Fibroblast of mammary gland (primary cell): ENCODE results near the gene NATD1.

Source experiments
- DNase-seq: peaks from one replicate; pipeline ENCODE4 v3.0.0-alpha.2; 2010; ENCODE audit warnings: low read depth
- H3K4me3 ChIP-seq: 2 replicates; pipeline ENCODE4 v1.5.1; 2011; ENCODE audit warnings: low read depth, mild to moderate bottlenecking, low read length, moderate library complexity; ENCODE audit not compliant: control insufficient read depth
- TF ChIP-seq, protein P1 (sequence below): conservative IDR thresholded peaks from 2 replicates; pipeline ENCODE4 v1.5.1; 2011; ENCODE audit warnings: low read depth, low read length, inconsistent platforms; ENCODE audit not compliant: control insufficient read depth, insufficient read depth

The NATD1 gene

DNA sequence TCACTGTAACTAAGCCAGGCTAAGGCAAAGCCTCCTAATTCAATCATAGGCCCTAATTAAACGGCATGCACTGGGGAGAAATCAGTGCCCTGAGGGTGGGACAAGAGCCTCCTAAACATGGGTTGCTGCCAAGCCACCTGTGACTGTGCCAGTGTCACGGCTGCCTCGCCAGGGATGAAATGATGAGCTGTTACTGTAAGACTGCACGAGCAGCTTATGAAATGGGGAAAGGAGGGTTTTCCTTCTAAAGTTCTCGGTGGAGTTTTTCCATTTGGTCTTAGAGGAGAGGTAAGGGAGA is 52.0 kb downstream of the NATD1 start:
- TF ChIP-seq, protein P1, sequence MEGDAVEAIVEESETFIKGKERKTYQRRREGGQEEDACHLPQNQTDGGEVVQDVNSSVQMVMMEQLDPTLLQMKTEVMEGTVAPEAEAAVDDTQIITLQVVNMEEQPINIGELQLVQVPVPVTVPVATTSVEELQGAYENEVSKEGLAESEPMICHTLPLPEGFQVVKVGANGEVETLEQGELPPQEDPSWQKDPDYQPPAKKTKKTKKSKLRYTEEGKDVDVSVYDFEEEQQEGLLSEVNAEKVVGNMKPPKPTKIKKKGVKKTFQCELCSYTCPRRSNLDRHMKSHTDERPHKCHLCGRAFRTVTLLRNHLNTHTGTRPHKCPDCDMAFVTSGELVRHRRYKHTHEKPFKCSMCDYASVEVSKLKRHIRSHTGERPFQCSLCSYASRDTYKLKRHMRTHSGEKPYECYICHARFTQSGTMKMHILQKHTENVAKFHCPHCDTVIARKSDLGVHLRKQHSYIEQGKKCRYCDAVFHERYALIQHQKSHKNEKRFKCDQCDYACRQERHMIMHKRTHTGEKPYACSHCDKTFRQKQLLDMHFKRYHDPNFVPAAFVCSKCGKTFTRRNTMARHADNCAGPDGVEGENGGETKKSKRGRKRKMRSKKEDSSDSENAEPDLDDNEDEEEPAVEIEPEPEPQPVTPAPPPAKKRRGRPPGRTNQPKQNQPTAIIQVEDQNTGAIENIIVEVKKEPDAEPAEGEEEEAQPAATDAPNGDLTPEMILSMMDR: no peak
- no peak overlapping the region for H3K4me3 ChIP-seq
- DNase-seq: no peak

DNA sequence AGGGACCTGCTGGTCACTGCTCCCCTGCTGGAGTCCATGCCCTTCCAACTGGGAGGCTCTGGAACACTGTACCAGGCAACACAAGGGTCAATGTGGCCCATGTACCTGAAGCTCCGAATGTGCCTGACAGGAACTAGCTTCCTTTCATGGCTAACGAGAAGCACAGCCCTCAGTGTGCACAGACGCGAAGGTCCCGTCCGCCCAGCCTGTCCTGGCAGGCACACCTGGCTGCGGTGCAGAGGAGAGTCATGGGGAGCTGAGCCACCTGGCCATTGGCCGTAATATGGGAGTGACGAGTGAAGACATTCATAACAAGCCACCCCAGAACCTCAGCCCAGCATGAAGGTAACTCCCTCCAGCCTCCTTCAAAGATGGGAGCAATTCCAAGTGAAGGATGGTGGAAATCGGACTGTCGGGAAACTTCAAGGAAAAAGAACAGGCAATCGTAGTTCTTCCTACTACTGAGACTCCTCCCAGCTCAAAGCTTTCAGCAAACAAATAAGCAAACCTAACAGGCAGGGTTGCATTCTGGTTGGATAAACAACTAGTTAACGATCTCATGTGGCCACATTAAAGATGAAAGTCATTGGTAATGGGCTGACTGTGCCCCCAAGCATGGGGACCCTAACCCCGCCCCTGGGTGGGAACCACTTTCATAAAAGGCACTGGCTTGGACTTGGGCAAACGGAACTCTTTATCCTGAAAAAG is 52.5 kb downstream of the NATD1 start:
- TF ChIP-seq, protein P1: no peak
- DNase-seq: no peak
- no peak overlapping the region for H3K4me3 ChIP-seq

DNA sequence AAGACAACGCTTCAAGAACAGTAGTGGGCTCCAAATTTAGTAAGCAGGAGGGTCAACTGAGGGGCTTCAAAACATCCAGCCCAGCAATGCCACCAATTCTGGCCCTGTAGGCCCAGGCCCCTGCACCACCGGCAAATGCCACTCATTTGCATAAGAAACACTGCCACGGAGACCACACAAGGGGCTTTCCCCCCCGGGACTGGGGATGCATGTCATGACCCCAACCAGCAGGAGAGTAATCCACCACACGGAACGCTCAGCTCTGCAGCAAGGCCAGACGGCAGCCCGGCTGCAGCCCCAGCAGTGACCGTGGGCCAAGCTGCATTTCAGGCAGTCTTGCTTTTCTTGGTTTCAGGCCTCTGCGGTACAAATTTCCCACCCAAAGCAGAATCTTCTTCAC is 53.4 kb downstream of the NATD1 start:
- TF ChIP-seq, protein P1: no peak
- no peak overlapping the region for H3K4me3 ChIP-seq
- no peak for DNase-seq

DNA sequence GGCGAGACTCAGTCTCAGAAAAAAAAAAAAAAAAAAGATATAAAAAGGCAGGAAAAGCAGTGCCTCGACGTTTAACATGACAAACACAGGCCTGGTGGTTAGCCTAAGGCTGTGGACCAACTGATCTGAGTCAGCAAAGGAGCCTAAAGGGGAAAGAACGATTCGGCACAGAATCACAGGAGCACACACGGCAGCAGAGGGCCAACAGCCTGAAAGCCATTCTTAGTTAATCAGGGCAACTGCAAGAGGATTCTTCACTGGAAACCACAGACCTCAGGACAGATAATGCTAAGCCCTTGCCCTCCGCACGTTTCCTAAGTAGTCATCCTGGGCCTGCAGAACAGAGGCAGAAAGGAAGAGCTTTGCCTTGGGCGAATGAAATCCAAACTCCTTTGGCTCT is 53.9 kb downstream of the NATD1 start:
- DNase-seq: peak; percentile 73
- no peak overlapping the region for H3K4me3 ChIP-seq
- TF ChIP-seq, protein P1: no peak

DNA sequence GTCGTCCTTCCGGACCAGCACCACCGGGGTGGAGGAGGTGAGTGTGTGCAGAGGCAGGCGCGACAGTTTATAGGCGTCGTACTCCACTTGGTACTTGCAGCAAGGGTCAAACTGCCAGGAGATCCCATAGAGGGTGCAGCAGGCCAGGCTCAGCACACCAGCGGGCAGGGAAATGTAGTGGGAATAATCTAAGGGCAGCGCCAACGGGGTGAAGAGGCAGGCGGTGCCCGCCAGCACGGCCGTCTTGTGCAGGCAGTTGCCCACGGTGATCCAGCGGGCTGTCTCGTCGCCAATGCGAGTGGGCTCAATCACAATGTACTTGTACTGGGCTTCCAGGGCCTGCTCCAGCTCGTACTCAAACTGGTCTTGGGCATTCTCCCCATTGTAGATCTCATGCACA is 54.8 kb downstream of the NATD1 start:
- TF ChIP-seq, protein P1: no peak
- H3K4me3 ChIP-seq: no peak overlapping the region
- DNase-seq: no peak

DNA sequence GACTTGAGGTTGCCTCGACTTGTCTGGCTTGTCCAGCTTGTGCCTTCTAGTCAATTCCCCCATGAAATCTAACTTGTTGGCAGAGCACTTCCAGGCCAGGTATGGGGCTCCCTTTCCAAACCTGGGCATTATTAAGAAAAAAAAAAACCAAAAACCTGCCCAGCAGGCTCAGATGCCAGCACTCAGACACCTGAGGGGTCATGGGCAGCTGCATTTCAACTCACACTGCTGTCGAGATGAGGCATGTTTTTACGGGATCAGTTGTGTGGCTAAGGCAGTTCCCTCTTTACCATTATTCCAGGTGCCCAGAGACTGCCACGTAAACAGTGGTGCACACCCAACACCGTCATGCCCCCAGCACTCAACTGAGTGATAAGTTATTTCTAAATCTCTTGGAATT is 57.1 kb downstream of the NATD1 start:
- no peak for DNase-seq
- TF ChIP-seq, protein P1: no peak
- no peak overlapping the region for H3K4me3 ChIP-seq

DNA sequence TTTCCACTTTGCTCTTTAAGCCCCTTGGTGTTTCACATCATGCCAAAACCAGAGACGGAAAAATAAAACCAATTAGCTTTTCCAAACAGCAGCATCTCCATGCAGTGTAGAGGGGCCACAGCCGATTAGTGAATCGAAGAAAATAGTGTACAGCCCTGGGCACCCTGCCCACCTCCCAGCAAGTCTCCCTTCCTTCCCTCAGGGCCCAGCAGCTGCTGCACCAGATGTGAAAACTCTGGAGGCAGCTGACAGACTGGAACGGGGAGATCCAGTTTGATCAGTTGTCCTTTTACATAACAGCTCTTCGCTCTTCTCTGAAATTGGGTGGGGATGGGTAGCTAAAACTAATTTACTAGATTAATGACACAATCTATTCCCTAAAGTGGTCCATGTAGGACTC is 58.5 kb downstream of the NATD1 start:
- DNase-seq: peak; percentile 55
- no peak overlapping the region for H3K4me3 ChIP-seq
- TF ChIP-seq, protein P1: no peak
